Endodermal cell (in vitro differentiated cells): ENCODE results near the gene GOLGB1. TPM values are rescaled to one million over a fixed set of nuclear protein-coding genes. Genes with fewer than 3 reads are reported as not detected.
"Not testable (repeated sequence)": the region's sequence is repeated elsewhere in the genome, so short reads cannot be mapped to it uniquely, and the experiment has no call there.

Source experiments
- DNase-seq: peaks from one replicate; pipeline ENCODE4 v3.0.0-alpha.2; 2017
- H3K27ac ChIP-seq: 2 replicates; pipeline ENCODE4 v1.5.1; 2013; ENCODE audit warnings: mild to moderate bottlenecking, low read depth, low read length, moderate library complexity
- H3K27me3 ChIP-seq: 2 replicates; pipeline ENCODE4 v1.6.1; 2013; ENCODE audit warnings: mild to moderate bottlenecking, low read length, moderate library complexity; ENCODE audit not compliant: insufficient read depth, control insufficient read depth, poor library complexity, severe bottlenecking
- H3K36me3 ChIP-seq: 2 replicates; pipeline ENCODE4 v1.7.0; 2013; ENCODE audit warnings: mild to moderate bottlenecking, low read length, moderate library complexity; ENCODE audit not compliant: control insufficient read depth, insufficient read depth
- H3K4me1 ChIP-seq: one replicate; pipeline ENCODE4 v1.7.0; 2013; ENCODE audit warnings: low read length; ENCODE audit not compliant: control insufficient read depth, insufficient read depth
- H3K4me3 ChIP-seq: 2 replicates; pipeline ENCODE4 v1.5.1; 2013; ENCODE audit warnings: mild to moderate bottlenecking, low read length, moderate library complexity
- H3K9ac ChIP-seq: 2 replicates; pipeline ENCODE4 v1.6.1; 2013; ENCODE audit warnings: mild to moderate bottlenecking, low read length, moderate library complexity; ENCODE audit not compliant: poor library complexity, severe bottlenecking; ENCODE audit errors: extremely low read depth
- H3K9me3 ChIP-seq: 2 replicates; pipeline ENCODE4 v1.6.1; 2013; ENCODE audit warnings: mild to moderate bottlenecking, low read length, moderate library complexity; ENCODE audit not compliant: control insufficient read depth
- H3K27ac Mint-ChIP-seq: 2 replicates; pipeline ENCODE4 v1.8.0; 2020; ENCODE audit warnings: mixed read lengths
- H3K27me3 Mint-ChIP-seq: 2 replicates; pipeline ENCODE4 v1.8.0; 2021; ENCODE audit warnings: mild to moderate bottlenecking, mixed read lengths; ENCODE audit not compliant: insufficient read depth
- H3K36me3 Mint-ChIP-seq: 2 replicates; pipeline ENCODE4 v1.8.0; 2020; ENCODE audit warnings: low read depth, mixed read lengths
- H3K4me1 Mint-ChIP-seq: 2 replicates; pipeline ENCODE4 v1.8.0; 2020; ENCODE audit warnings: mixed read lengths
- H3K4me3 Mint-ChIP-seq: 2 replicates; pipeline ENCODE4 v1.8.0; 2020; ENCODE audit warnings: mild to moderate bottlenecking, moderate library complexity, mixed read lengths
- H3K9me3 Mint-ChIP-seq: 2 replicates; pipeline ENCODE4 v1.8.0; 2020; ENCODE audit warnings: mild to moderate bottlenecking, mixed read lengths
- WGBS, 2 experiments: methylation state at CpG; one replicate each; pipeline versions ENCODE4 v1.1.5 to v1.1.7; 2013; ENCODE audit warnings: missing lambda C conversion rate in 2 of 2, mixed read lengths in 1 of 2; ENCODE audit not compliant: insufficient coverage in 1 of 2, insufficient read length in 1 of 2; 5-methylcytosine and 5-hydroxymethylcytosine counted together
- total RNA-seq, 2 donors: library from RNA; stranded (reverse); fragmentation: NEBNext Ultra II Directional in 1 of 2; extraction: Animal tissue kit (Norgen Biotek cat#: 25700) in 1 of 2; gene quantifications; 2 replicates in 1 of 2; 3 replicates in 1 of 2; pipeline ENCODE4 v1.2.1, GENCODE V29; 2021
- TF ChIP-seq, protein P1 (sequence below): fragments of 200-600 bp; sonication (generic); conservative IDR thresholded peaks from 2 replicates; pipeline ENCODE4 v1.5.0; 2021; ENCODE audit warnings: antibody characterized with exemption, mild to moderate bottlenecking

The GOLGB1 gene
- total RNA-seq, 2 donors from 2014 or later = 47.8 to 53.0 TPM

DNA sequence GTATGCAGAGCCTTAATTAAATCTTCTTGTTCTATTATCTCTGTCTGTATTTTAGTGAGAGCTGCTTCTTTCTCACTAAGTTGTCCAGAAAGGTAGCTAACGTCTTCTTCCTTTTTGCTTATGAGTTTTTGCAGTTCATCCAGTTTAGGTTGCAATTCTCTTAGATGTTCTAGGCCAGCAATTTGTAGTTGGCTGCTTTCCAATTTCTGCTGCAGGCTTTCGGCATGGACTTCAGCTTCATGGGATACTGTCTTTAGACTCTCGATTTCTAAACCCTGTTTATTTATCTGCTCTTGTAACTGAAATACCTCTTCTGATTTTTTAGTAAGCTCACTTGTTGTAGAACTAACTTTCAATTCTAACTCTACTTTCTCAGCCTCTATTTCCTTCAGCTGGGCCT, 53.4 kb downstream of the GOLGB1 start:
- Mint-ChIP-seq H3K4me1 (no peaks in the 10 kb centered on the region), H3K36me3 (peaks cover 16% of the 10 kb centered on the region), H3K27me3 (no peaks in the 10 kb centered on the region), H3K9me3 (no peaks in the 10 kb centered on the region), H3K4me3 (no peak overlapping the region), H3K27ac (no peak overlapping the region)
- Histone ChIP-seq H3K9ac (no peak overlapping the region), H3K4me3 (no peak overlapping the region), H3K4me1 (no peaks in the 10 kb centered on the region), H3K9me3 (no peaks in the 10 kb centered on the region), H3K27ac (no peak overlapping the region), H3K27me3 (no peaks in the 10 kb centered on the region), H3K36me3 (peaks cover 97% of the 10 kb centered on the region)
- TF ChIP-seq, protein P1, sequence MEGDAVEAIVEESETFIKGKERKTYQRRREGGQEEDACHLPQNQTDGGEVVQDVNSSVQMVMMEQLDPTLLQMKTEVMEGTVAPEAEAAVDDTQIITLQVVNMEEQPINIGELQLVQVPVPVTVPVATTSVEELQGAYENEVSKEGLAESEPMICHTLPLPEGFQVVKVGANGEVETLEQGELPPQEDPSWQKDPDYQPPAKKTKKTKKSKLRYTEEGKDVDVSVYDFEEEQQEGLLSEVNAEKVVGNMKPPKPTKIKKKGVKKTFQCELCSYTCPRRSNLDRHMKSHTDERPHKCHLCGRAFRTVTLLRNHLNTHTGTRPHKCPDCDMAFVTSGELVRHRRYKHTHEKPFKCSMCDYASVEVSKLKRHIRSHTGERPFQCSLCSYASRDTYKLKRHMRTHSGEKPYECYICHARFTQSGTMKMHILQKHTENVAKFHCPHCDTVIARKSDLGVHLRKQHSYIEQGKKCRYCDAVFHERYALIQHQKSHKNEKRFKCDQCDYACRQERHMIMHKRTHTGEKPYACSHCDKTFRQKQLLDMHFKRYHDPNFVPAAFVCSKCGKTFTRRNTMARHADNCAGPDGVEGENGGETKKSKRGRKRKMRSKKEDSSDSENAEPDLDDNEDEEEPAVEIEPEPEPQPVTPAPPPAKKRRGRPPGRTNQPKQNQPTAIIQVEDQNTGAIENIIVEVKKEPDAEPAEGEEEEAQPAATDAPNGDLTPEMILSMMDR = no peak
- WGBS, 2 experiments = 95 to 98% methylated on average over 3 of the region's 3 CpGs
- DNase-seq = no peak

DNA sequence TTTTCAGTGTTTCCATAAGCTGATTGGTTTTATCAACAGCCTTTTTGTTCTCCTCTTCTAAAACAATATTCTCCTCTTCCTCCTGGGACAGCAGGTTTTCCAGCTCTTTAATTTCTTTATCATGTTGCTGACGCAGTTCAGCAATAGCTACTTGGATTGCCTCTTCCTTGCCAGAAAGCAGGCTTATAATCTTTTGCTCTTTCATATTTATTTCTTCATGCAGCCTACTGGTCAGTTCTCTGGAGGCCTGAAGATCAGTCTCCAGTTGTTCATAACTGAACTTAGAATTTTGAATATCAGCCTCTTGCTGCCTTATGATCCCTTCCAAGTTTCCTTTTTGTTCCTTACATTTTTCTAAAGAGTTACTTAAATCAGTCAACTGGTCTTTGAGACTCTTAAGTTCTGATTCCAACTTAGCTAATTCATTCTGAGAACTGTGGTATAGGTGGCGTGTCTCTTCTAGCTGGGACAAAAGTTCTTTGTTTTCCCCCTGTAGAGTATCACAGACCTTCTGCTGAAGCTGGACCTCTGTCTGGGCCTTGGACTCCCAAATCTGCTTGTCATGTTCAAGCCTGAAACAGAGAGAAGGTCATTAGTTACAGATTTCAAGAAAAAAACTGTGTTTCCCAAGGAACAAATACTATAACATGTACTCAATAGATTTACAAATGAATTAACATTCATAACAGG, 57.4 kb downstream of the GOLGB1 start:
- no peaks in the 10 kb centered on the region for H3K27me3 ChIP-seq
- H3K27ac Mint-ChIP-seq = no peak overlapping the region
- peaks cover 46% of the 10 kb centered on the region for H3K36me3 Mint-ChIP-seq
- WGBS, 2 experiments = 92 to 97% methylated on average over 1 to 2 of the region's 2 CpGs
- TF ChIP-seq, protein P1 = no peak
- no peak overlapping the region for H3K9ac ChIP-seq
- H3K9me3 ChIP-seq = no peaks in the 10 kb centered on the region
- no peak overlapping the region for H3K4me3 Mint-ChIP-seq
- H3K9me3 Mint-ChIP-seq = peaks cover 2% of the 10 kb centered on the region
- H3K27me3 Mint-ChIP-seq = no peaks in the 10 kb centered on the region
- DNase-seq = no peak
- no peak overlapping the region for H3K4me3 ChIP-seq
- no peak overlapping the region for H3K27ac ChIP-seq
- H3K36me3 ChIP-seq = peaks cover 81% of the 10 kb centered on the region
- no peaks in the 10 kb centered on the region for H3K4me1 Mint-ChIP-seq
- no peaks in the 10 kb centered on the region for H3K4me1 ChIP-seq

GRCh38 chr3:121690777-121691405, 58.6 kb downstream of the GOLGB1 start:
- Histone ChIP-seq H3K9ac (no peak overlapping the region), H3K27ac (no peak overlapping the region), H3K36me3 (peaks cover 78% of the 10 kb centered on the region), H3K4me1 (no peaks in the 10 kb centered on the region), H3K9me3 (peaks cover 3% of the 10 kb centered on the region), H3K4me3 (no peak overlapping the region), H3K27me3 (no peaks in the 10 kb centered on the region)
- H3K4me3 Mint-ChIP-seq = no peak overlapping the region
- no peaks in the 10 kb centered on the region for H3K27me3 Mint-ChIP-seq
- H3K27ac Mint-ChIP-seq = no peak overlapping the region
- peaks cover 2% of the 10 kb centered on the region for H3K9me3 Mint-ChIP-seq
- TF ChIP-seq, protein P1 = no peak
- H3K4me1 Mint-ChIP-seq = no peaks in the 10 kb centered on the region
- WGBS, 2 experiments = 96 to 100% methylated on average over 1 to 2 of the region's 2 CpGs
- DNase-seq = no peak
- H3K36me3 Mint-ChIP-seq = peaks cover 57% of the 10 kb centered on the region

DNA sequence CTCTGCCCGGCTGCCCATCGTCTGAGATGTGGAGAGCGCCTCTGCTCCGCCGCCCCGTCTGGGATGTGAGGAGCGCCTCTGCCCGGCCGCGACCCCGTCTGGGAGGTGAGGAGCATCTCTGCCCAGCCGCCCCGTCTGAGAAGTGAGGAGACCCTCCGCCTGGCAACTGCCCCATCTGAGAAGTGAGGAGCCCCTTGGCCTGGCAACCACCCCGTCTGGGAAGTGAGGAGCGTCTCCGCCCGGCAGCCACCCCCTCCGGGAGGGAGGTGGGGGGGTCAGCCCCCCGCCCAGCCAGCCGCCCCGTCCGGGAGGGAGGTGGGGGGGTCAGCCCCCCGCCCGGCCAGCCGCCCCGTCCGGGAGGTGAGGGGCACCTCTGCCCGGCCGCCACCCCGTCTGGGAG, 60.8 kb downstream of the GOLGB1 start:
- not testable (repeated sequence) for H3K4me3 Mint-ChIP-seq, DNase-seq, H3K9ac ChIP-seq, H3K27me3 ChIP-seq, H3K4me3 ChIP-seq, H3K9me3 Mint-ChIP-seq, H3K4me1 ChIP-seq, H3K27ac Mint-ChIP-seq, H3K27me3 Mint-ChIP-seq, H3K4me1 Mint-ChIP-seq, H3K27ac ChIP-seq
- H3K36me3 Mint-ChIP-seq = peaks cover 72% of the 10 kb centered on the region
- peaks cover 18% of the 10 kb centered on the region for H3K9me3 ChIP-seq
- 93% methylated on average over 29 of the region's 31 CpGs; no CpG with 5 or more reads in 1 of the 2 experiments for WGBS, 2 experiments
- peaks cover 71% of the 10 kb centered on the region for H3K36me3 ChIP-seq
